AG04449 (cell line): ENCODE measurements around the gene CYP27C1.

Source experiments
- CTCF ChIA-PET: fragments of 350-600 bp; formaldehyde crosslinking; extraction: SDS; loops from one replicate; lab custom pipeline; 2021; ENCODE audit warnings: antibody characterized with exemption; lab: Yijun Ruan, JAX
- POLR2A ChIA-PET: fragments of 400-600, 350-600 bp; formaldehyde crosslinking; extraction: SDS; loops from one replicate; lab custom pipeline; 2020; ENCODE audit warnings: antibody characterized with exemption, inconsistent platforms; lab: Yijun Ruan, JAX
- DNase-seq: peaks from one replicate; pipeline ENCODE4 v3.0.0-alpha.2; 2010; ENCODE audit warnings: low read depth, low spot score
- H3K4me3 ChIP-seq: 2 replicates; pipeline ENCODE4 v1.5.1; 2011; ENCODE audit warnings: low read depth, mild to moderate bottlenecking, control low read depth, low read length
- CTCF ChIP-seq: IDR thresholded peaks from one replicate; pipeline ENCODE4 v1.5.1; 2011; ENCODE audit warnings: mild to moderate bottlenecking, moderate library complexity, low read length, control low read depth, inconsistent platforms; ENCODE audit not compliant: insufficient read depth; ENCODE audit errors: missing control alignments

The CYP27C1 gene

GRCh38 chr2:127140538-127140937 is 79.6 kb downstream of the CYP27C1 start:
- no peak overlapping the region for H3K4me3 ChIP-seq
- ChIA-PET CTCF (interaction anchor here (0.8 to 1.5 kb wide), 3 partner anchors 9 to 73 kb away, joined by 3 to 6 read pairs (median 4); no protein-coding TSS in a partner anchor), POLR2A (no interaction called here)
- DNase-seq: no peak
- TF ChIP-seq CTCF: no peak

- DNase-seq: no peak
- no peak overlapping the region for H3K4me3 ChIP-seq
- no peak for TF ChIP-seq CTCF
- CTCF ChIA-PET: interaction anchor here (1.5 kb wide), 1 partner anchor 72 kb away, joined by 4 read pairs; no protein-coding TSS in a partner anchor
- POLR2A ChIA-PET: no interaction called here
Observed at GRCh38 chr2:127139766-127140165, 80.3 kb downstream of the CYP27C1 start.

GRCh38 chr2:127138281-127138680 is 81.8 kb downstream of the CYP27C1 start:
- H3K4me3 ChIP-seq: no peak overlapping the region
- DNase-seq: no peak
- POLR2A ChIA-PET: no interaction called here
- CTCF ChIA-PET: no interaction called here
- TF ChIP-seq CTCF: no peak

GRCh38 chr2:127137741-127138140 is 82.4 kb downstream of the CYP27C1 start:
- POLR2A ChIA-PET: no interaction called here
- no peak overlapping the region for H3K4me3 ChIP-seq
- DNase-seq: no peak
- no peak for TF ChIP-seq CTCF
- CTCF ChIA-PET: no interaction called here

GRCh38 chr2:127137225-127137624 is 82.9 kb downstream of the CYP27C1 start:
- ChIA-PET POLR2A (no interaction called here), CTCF (no interaction called here)
- TF ChIP-seq CTCF: no peak

GRCh38 chr2:127134833-127135830 is 85.0 kb downstream of the CYP27C1 start:
- ChIA-PET POLR2A (no interaction called here), CTCF (no interaction called here)
- TF ChIP-seq CTCF: no peak
- no peak for DNase-seq
- no peak overlapping the region for H3K4me3 ChIP-seq

More at GRCh38 chr2:127137225-127137624, 82.9 kb downstream of the CYP27C1 start:
- no peak for DNase-seq
- H3K4me3 ChIP-seq: no peak overlapping the region
